GM12878 (cell line): Measurements from ENCODE around the gene PPOX. TPM values are rescaled to one million over a fixed set of nuclear protein-coding genes. Genes with fewer than 3 reads are reported as not detected.

ENCODE experiments used
- ATAC-seq: fragments of 200-7000 bp; cut with Tn5 transposase; 3 replicates; pipeline ENCODE4 v1.9.1; 2020; ENCODE audit warnings: mild to moderate bottlenecking, moderate library complexity
- BruUV-seq: library from RNA; stranded (reverse); fragments of 400-500 nt; replicated peaks from 2 replicates; lab custom pipeline; 2021; lab: Mats Ljungman, UMichigan
- CTCF ChIA-PET: fragments of 300-600 bp; sonication (Branson Sonifier 250); formaldehyde crosslinking; extraction: SDS; loops from one replicate; lab custom pipeline; 2021; ENCODE audit warnings: inconsistent platforms; lab: Yijun Ruan, JAX
- POLR2A ChIA-PET: fragments of 350-600 bp; formaldehyde crosslinking; extraction: SDS; loops from one replicate; lab custom pipeline; 2021; ENCODE audit warnings: inconsistent platforms; lab: Charles Lee
- RAD21 ChIA-PET: fragments of 300-600 bp; sonication (Branson Sonifier 250); formaldehyde crosslinking; loops from one replicate; lab custom pipeline; 2023; ENCODE audit warnings: antibody characterized with exemption; ENCODE audit not compliant: unreplicated experiment; lab: Charles Lee
- SMC1A ChIA-PET: fragments of 300-600 bp; sonication (Branson Sonifier 250); formaldehyde crosslinking; loops from one replicate; lab custom pipeline; 2023; ENCODE audit not compliant: unreplicated experiment, uncharacterized antibody; lab: Charles Lee
- DNase-seq: peaks from one replicate; pipeline ENCODE4 v3.0.0-alpha.2; 2011; ENCODE audit warnings: low read depth, low spot score
- FAIRE-seq: peaks from 3 replicates; lab custom pipeline; 2011; peaks lifted over from hg19 to GRCh38; lab: Jason Lieb, UNC
- H2AFZ ChIP-seq: 2 replicates; pipeline ENCODE4 v1.6.0; 2011; ENCODE audit warnings: low read depth, low read length, control low read depth; ENCODE audit not compliant: control insufficient read depth
- H3K27ac ChIP-seq: 2 replicates; pipeline ENCODE4 v1.5.1; 2011; ENCODE audit warnings: control low read depth; ENCODE audit not compliant: control insufficient read depth, insufficient read depth
- H3K27me3 ChIP-seq, 2 experiments: replicated peaks in 1 of 2; 2 replicates each; pipeline versions ENCODE4 v1.6.0 to v1.6.1; 2011; ENCODE audit warnings: low read length in 1 of 2; ENCODE audit not compliant: control insufficient read depth in 2 of 2, insufficient read depth in 2 of 2
- H3K36me3 ChIP-seq, 2 experiments: 2 replicates each; pipeline ENCODE4 v1.5.1; 2011; ENCODE audit warnings: low read length in 1 of 2; ENCODE audit not compliant: control insufficient read depth in 2 of 2, insufficient read depth in 2 of 2
- H3K4me1 ChIP-seq: 2 replicates; pipeline ENCODE4 v1.6.1; 2011; ENCODE audit warnings: mild to moderate bottlenecking, low read length, moderate library complexity, mixed read lengths; ENCODE audit not compliant: control insufficient read depth, insufficient read depth
- H3K4me2 ChIP-seq: 2 replicates; pipeline ENCODE4 v1.6.0; 2011; ENCODE audit warnings: control low read depth; ENCODE audit not compliant: control insufficient read depth, insufficient read depth
- H3K4me3 ChIP-seq: fragments of 200-600 bp; sonication (generic); 2 replicates; pipeline ENCODE4 v1.5.1; 2016
- H3K79me2 ChIP-seq: 2 replicates; pipeline ENCODE4 v1.6.0; 2011; ENCODE audit warnings: low read length; ENCODE audit not compliant: control insufficient read depth, insufficient read depth
- H3K9ac ChIP-seq: 2 replicates; pipeline ENCODE4 v1.8.0; 2011; ENCODE audit warnings: low read length, control low read depth, mixed read lengths; ENCODE audit not compliant: control insufficient read depth, insufficient read depth
- H3K9me3 ChIP-seq: replicated peaks from 3 replicates; pipeline ENCODE4 v1.5.1; 2011; ENCODE audit warnings: mild to moderate bottlenecking, low read length; ENCODE audit not compliant: control insufficient read depth, insufficient read depth
- H4K20me1 ChIP-seq: 2 replicates; pipeline ENCODE4 v1.6.0; 2011; ENCODE audit not compliant: control insufficient read depth, insufficient read depth
- BHLHE40 ChIP-seq, 2 experiments: fragments of 450-650 bp in 1 of 2; IDR thresholded peaks; 2 replicates each; pipeline ENCODE4 v1.6.1; 2011 to 2017; ENCODE audit warnings: low read depth in 2 of 2, borderline replicate concordance in 1 of 2, improper control_type of control experiment in 1 of 2, low read length in 1 of 2, mild to moderate bottlenecking in 1 of 2
- CBX5 ChIP-seq: sonication (generic); IDR thresholded peaks from 2 replicates; pipeline ENCODE4 v1.6.1; 2016; ENCODE audit warnings: low read depth, moderate library complexity, mild to moderate bottlenecking, inconsistent platforms
- NFXL1 ChIP-seq: fragments of 450-650 bp; IDR thresholded peaks from 2 replicates; pipeline ENCODE4 v1.6.1; 2017; ENCODE audit warnings: antibody characterized with exemption, mild to moderate bottlenecking, borderline replicate concordance
- POLR2AphosphoS5 ChIP-seq: IDR thresholded peaks from 2 replicates; pipeline ENCODE4 v1.6.1; 2011; ENCODE audit warnings: mild to moderate bottlenecking, low read length, inconsistent platforms
- RCOR1 ChIP-seq: conservative IDR thresholded peaks from 2 replicates; pipeline ENCODE4 v1.6.1; 2012; ENCODE audit warnings: low read depth, low read length, improper control_type of control experiment
- ZNF384 ChIP-seq: IDR thresholded peaks from 2 replicates; pipeline ENCODE4 v1.6.1; 2012; ENCODE audit warnings: low read depth, mild to moderate bottlenecking, low read length, improper control_type of control experiment, borderline replicate concordance
- WGBS: methylation state at CpG from one replicate; pipeline ENCODE4 v1.1.6; 2016; ENCODE audit warnings: low lambda C conversion rate; ENCODE audit not compliant: insufficient replicate concordance, insufficient coverage; ENCODE audit errors: missing lambda C conversion rate; 5-methylcytosine and 5-hydroxymethylcytosine counted together
- in situ Hi-C: fragments of 300-500 bp; cut with MboI; formaldehyde crosslinking; loops from 9 replicates; pipeline ENCODE4 v1.14.3; 2018; ENCODE audit warnings: mixed read lengths
- intact Hi-C: fragments of 100-400 bp; cut with micrococcal nuclease; formaldehyde crosslinking; loops from one replicate; pipeline ENCODE4 v1.14.2; 2022; ENCODE audit not compliant: unreplicated experiment
- polyA plus RNA-seq, 11 experiments: library from polyadenylated mRNA; depleted of rRNA in 4 of 11; unstranded in 6 of 11; stranded (reverse) in 5 of 11; fragments of >200 nt; fragmentation: Nextera tagmentation in 4 of 11; fragmentation: Illumina TruSeq in 1 of 11; extraction: Ambion mirVana in 4 of 11; extraction: Trizol in 1 of 11; gene quantifications; 1 replicate in 1 of 11; 2 replicates in 10 of 11; pipeline versions ENCODE4 v1.2.1 to v1.2.3, GENCODE V29; 2011 to 2016; ENCODE audit warnings: inconsistent platforms in 2 of 11, missing spikeins in 2 of 11, low read depth in 1 of 11
- small RNA-seq: library from RNA; depleted of rRNA; stranded (forward); fragments of <200 nt; gene quantifications from one replicate; pipeline ENCODE3, GENCODE V24; 2014
- total RNA-seq, 4 experiments: library from RNA; depleted of rRNA in 3 of 4; stranded (reverse); fragments of >200 nt in 3 of 4; fragmentation: Illumina TruSeq in 1 of 4; extraction: Trizol in 1 of 4; gene quantifications; 2 replicates each; pipeline versions ENCODE4 v1.2.1 to v1.2.3, GENCODE V29; 2013 to 2021
- TF ChIP-seq, protein P1 (sequence below): fragments of 450-650 bp; IDR thresholded peaks from 2 replicates; pipeline ENCODE4 v1.6.1; 2017; ENCODE audit warnings: mild to moderate bottlenecking, moderate library complexity

Gene PPOX
- total and polyA plus RNA-seq, 10 of the 15 experiments (the other 5 are each of a cell fraction or from before 2014, with no cell fraction given), result 8.9 to 31.5 (median 20.3) TPM

DNA sequence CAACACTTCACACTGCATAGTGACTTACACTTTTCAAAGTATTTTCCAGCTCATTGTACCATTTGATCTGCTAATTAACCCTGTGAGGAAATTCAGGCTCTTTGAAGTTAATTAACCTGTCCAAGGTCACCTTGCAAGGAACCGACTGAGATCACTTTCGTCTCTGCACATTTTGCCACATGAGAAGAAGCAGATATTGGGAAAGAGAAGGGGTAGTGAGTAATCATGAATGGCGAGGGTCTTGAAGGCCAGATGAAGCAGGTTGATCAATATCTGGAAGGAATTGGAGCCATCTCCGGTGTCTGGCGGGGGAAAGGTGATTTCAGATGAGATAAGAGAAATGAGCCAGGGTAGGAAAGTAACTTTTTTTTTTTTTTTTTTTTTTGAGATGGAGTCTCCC, 53.8 kb downstream of the PPOX start:
- no peak overlapping the region for H3K9ac ChIP-seq
- RAD21 ChIA-PET, result interaction anchor here (1.6 to 2.1 kb wide), 3 partner anchors 9 to 162 kb away, joined by 3 to 6 read pairs (median 4); no protein-coding TSS in a partner anchor
- POLR2A ChIA-PET, result interaction anchor here (0.5 to 5.7 kb wide), 2 partner anchors 17 to 150 kb away, joined by 3 to 24 read pairs; partner anchors contain the start of genes ARHGAP30 and NDUFS2
- no peaks in the 10 kb centered on the region for H4K20me1 ChIP-seq
- CTCF ChIA-PET, result interaction anchor here (1.2 to 17.1 kb wide), 7 partner anchors 10 to 162 kb away, joined by 3 to 385 read pairs (median 12); partner anchors contain the start of genes CFAP126 and NDUFS2
- no peak overlapping the region for H3K27ac ChIP-seq
- H3K36me3 ChIP-seq, result peaks cover 2 to 3% of the 10 kb centered on the region in 2 experiments; a peak in 2 of 4 replicates
- no peak for TF ChIP-seq RCOR1
- no peak for TF ChIP-seq NFXL1
- TF ChIP-seq, protein P1, sequence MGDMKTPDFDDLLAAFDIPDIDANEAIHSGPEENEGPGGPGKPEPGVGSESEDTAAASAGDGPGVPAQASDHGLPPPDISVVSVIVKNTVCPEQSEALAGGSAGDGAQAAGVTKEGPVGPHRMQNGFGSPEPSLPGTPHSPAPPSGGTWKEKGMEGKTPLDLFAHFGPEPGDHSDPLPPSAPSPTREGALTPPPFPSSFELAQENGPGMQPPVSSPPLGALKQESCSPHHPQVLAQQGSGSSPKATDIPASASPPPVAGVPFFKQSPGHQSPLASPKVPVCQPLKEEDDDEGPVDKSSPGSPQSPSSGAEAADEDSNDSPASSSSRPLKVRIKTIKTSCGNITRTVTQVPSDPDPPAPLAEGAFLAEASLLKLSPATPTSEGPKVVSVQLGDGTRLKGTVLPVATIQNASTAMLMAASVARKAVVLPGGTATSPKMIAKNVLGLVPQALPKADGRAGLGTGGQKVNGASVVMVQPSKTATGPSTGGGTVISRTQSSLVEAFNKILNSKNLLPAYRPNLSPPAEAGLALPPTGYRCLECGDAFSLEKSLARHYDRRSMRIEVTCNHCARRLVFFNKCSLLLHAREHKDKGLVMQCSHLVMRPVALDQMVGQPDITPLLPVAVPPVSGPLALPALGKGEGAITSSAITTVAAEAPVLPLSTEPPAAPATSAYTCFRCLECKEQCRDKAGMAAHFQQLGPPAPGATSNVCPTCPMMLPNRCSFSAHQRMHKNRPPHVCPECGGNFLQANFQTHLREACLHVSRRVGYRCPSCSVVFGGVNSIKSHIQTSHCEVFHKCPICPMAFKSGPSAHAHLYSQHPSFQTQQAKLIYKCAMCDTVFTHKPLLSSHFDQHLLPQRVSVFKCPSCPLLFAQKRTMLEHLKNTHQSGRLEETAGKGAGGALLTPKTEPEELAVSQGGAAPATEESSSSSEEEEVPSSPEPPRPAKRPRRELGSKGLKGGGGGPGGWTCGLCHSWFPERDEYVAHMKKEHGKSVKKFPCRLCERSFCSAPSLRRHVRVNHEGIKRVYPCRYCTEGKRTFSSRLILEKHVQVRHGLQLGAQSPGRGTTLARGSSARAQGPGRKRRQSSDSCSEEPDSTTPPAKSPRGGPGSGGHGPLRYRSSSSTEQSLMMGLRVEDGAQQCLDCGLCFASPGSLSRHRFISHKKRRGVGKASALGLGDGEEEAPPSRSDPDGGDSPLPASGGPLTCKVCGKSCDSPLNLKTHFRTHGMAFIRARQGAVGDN, result no peak
- TF ChIP-seq BHLHE40 (IDR thresholded peaks at IDR 0.05; ENCODE audit: borderline replicate concordance in 1 of 2, low read depth in 2 of 2, low read length in 1 of 2), result no peak
- no peak for TF ChIP-seq POLR2AphosphoS5
- TF ChIP-seq CBX5, result no peak
- no peak for TF ChIP-seq ZNF384
- no peaks in the 10 kb centered on the region for H3K79me2 ChIP-seq
- SMC1A ChIA-PET, result interaction anchor here (0.6 to 1.9 kb wide), 10 partner anchors 10 to 150 kb away, joined by 3 to 9 read pairs (median 4); partner anchors contain the start of genes ARHGAP30 and PPOX
- FAIRE-seq (no peak), DNase-seq (no peak), ATAC-seq (no peak)
- no peaks in the 10 kb centered on the region for H3K9me3 ChIP-seq
- 55% methylated on average over 5 of the region's 5 CpGs for WGBS
- no peak overlapping the region for H3K4me3 ChIP-seq
- no peak overlapping the region for H2AFZ ChIP-seq
- H3K4me1 ChIP-seq, result peaks cover 22% of the 10 kb centered on the region
- no peaks in the 10 kb centered on the region for H3K27me3 ChIP-seq
- no peak overlapping the region for H3K4me2 ChIP-seq
- in situ Hi-C loops (no loop called here), intact Hi-C loops (no loop called here)
- BruUV-seq, result no TSS peak

Small RNA genes within 50 kb of the gene (small RNA-seq; reads per million reads assigned to genes)
- not detected for gene RF01225

Other genes with a start within 250 kb of the PPOX start
Only the 7 nearest of the 23 such genes appear.
- 27.9 and 33.0 TPM in 2 replicates for gene NIT1, start 48.3 kb upstream of the PPOX start, total RNA-seq (2014; rRNA removed)
- gene NIT1, start 48.3 kb upstream of the PPOX start, total RNA-seq (2014; rRNA removed; fragmentation: Illumina TruSeq; extraction: Trizol), result 24.0 and 25.0 TPM in 2 replicates
- gene NIT1, start 48.3 kb upstream of the PPOX start, total RNA-seq (2021), result 27.4 and 28.8 TPM in 2 replicates
- 10.5 and 19.2 TPM in 2 replicates for gene NIT1, start 48.3 kb upstream of the PPOX start, polyA plus RNA-seq (2011; rRNA removed)
- gene NIT1, start 48.3 kb upstream of the PPOX start, polyA plus RNA-seq (2014; fragmentation: Illumina TruSeq; extraction: Trizol), result 20.8 and 27.2 TPM in 2 replicates
- gene NIT1, start 48.3 kb upstream of the PPOX start, polyA plus RNA-seq (2014; fragmentation: Nextera tagmentation; extraction: Ambion mirVana), result 10 to 100 TPM; 43.1 to 54.4 TPM
- 27.3 and 27.4 TPM in 2 replicates for gene NIT1, start 48.3 kb upstream of the PPOX start, polyA plus RNA-seq (2014; rRNA removed)
- gene NIT1, start 48.3 kb upstream of the PPOX start, polyA plus RNA-seq (2016; fragmentation: Nextera tagmentation; extraction: Ambion mirVana), result 10 to 100 TPM; 35.3 to 40.4 TPM
- 21.7 TPM in 2 replicates for gene DEDD, start 33.8 kb upstream of the PPOX start, total RNA-seq (2014; rRNA removed)
- 13.6 and 15.7 TPM in 2 replicates for gene DEDD, start 33.8 kb upstream of the PPOX start, total RNA-seq (2014; rRNA removed; fragmentation: Illumina TruSeq; extraction: Trizol)
- 31.8 and 33.0 TPM in 2 replicates for gene DEDD, start 33.8 kb upstream of the PPOX start, total RNA-seq (2021)
- gene DEDD, start 33.8 kb upstream of the PPOX start, polyA plus RNA-seq (2011; rRNA removed), result 12.8 and 30.7 TPM in 2 replicates
- 29.1 and 33.9 TPM in 2 replicates for gene DEDD, start 33.8 kb upstream of the PPOX start, polyA plus RNA-seq (2014; fragmentation: Illumina TruSeq; extraction: Trizol)
- gene DEDD, start 33.8 kb upstream of the PPOX start, polyA plus RNA-seq (2014; fragmentation: Nextera tagmentation; extraction: Ambion mirVana), result 10 to 100 TPM; 25.5 to 30.0 TPM
- gene DEDD, start 33.8 kb upstream of the PPOX start, polyA plus RNA-seq (2014; rRNA removed), result 29.2 and 30.6 TPM in 2 replicates
- gene DEDD, start 33.8 kb upstream of the PPOX start, polyA plus RNA-seq (2016; fragmentation: Nextera tagmentation; extraction: Ambion mirVana), result 10 to 100 TPM; 27.6 to 33.2 TPM
- gene UFC1, start 12.4 kb upstream of the PPOX start, total RNA-seq (2014; rRNA removed), result 95.9 and 99.3 TPM in 2 replicates
- gene UFC1, start 12.4 kb upstream of the PPOX start, total RNA-seq (2014; rRNA removed; fragmentation: Illumina TruSeq; extraction: Trizol), result 181 TPM in 2 replicates
- 97.2 and 97.3 TPM in 2 replicates for gene UFC1, start 12.4 kb upstream of the PPOX start, total RNA-seq (2021)
- gene UFC1, start 12.4 kb upstream of the PPOX start, polyA plus RNA-seq (2011; rRNA removed), result 182 and 198 TPM in 2 replicates
- gene UFC1, start 12.4 kb upstream of the PPOX start, polyA plus RNA-seq (2014; fragmentation: Illumina TruSeq; extraction: Trizol), result 211 and 235 TPM in 2 replicates
- 100 to 1,000 TPM; 225 to 239 TPM for gene UFC1, start 12.4 kb upstream of the PPOX start, polyA plus RNA-seq (2014; fragmentation: Nextera tagmentation; extraction: Ambion mirVana)
- 121 and 124 TPM in 2 replicates for gene UFC1, start 12.4 kb upstream of the PPOX start, polyA plus RNA-seq (2014; rRNA removed)
- 100 to 1,000 TPM; 111 to 115 TPM for gene UFC1, start 12.4 kb upstream of the PPOX start, polyA plus RNA-seq (2016; fragmentation: Nextera tagmentation; extraction: Ambion mirVana)
- gene USP21, start 6.9 kb upstream of the PPOX start, total RNA-seq (2014; rRNA removed), result 11.2 and 12.2 TPM in 2 replicates
- 3.2 and 4.0 TPM in 2 replicates for gene USP21, start 6.9 kb upstream of the PPOX start, total RNA-seq (2014; rRNA removed; fragmentation: Illumina TruSeq; extraction: Trizol)
- gene USP21, start 6.9 kb upstream of the PPOX start, total RNA-seq (2021), result 23.7 and 28.6 TPM in 2 replicates
- gene USP21, start 6.9 kb upstream of the PPOX start, polyA plus RNA-seq (2011; rRNA removed), result 10.1 and 14.3 TPM in 2 replicates
- 17.6 and 18.8 TPM in 2 replicates for gene USP21, start 6.9 kb upstream of the PPOX start, polyA plus RNA-seq (2014; fragmentation: Illumina TruSeq; extraction: Trizol)
- 1 to 10 TPM; 3.2 to 8.3 TPM for gene USP21, start 6.9 kb upstream of the PPOX start, polyA plus RNA-seq (2014; fragmentation: Nextera tagmentation; extraction: Ambion mirVana)
- 26.9 and 29.8 TPM in 2 replicates for gene USP21, start 6.9 kb upstream of the PPOX start, polyA plus RNA-seq (2014; rRNA removed)
- 10 to 100 TPM; 19.4 to 21.9 TPM for gene USP21, start 6.9 kb upstream of the PPOX start, polyA plus RNA-seq (2016; fragmentation: Nextera tagmentation; extraction: Ambion mirVana)
- gene B4GALT3, start 11.1 kb downstream of the PPOX start, total RNA-seq (2014; rRNA removed), result 44.7 and 48.4 TPM in 2 replicates
- gene B4GALT3, start 11.1 kb downstream of the PPOX start, total RNA-seq (2014; rRNA removed; fragmentation: Illumina TruSeq; extraction: Trizol), result 27.7 and 30.1 TPM in 2 replicates
- gene B4GALT3, start 11.1 kb downstream of the PPOX start, total RNA-seq (2021), result 36.5 and 40.2 TPM in 2 replicates
- 13.4 and 28.8 TPM in 2 replicates for gene B4GALT3, start 11.1 kb downstream of the PPOX start, polyA plus RNA-seq (2011; rRNA removed)
- 31.5 and 45.1 TPM in 2 replicates for gene B4GALT3, start 11.1 kb downstream of the PPOX start, polyA plus RNA-seq (2014; fragmentation: Illumina TruSeq; extraction: Trizol)
- gene B4GALT3, start 11.1 kb downstream of the PPOX start, polyA plus RNA-seq (2014; fragmentation: Nextera tagmentation; extraction: Ambion mirVana), result 10 to 100 TPM; 27.1 to 39.7 TPM
- 57.6 and 62.3 TPM in 2 replicates for gene B4GALT3, start 11.1 kb downstream of the PPOX start, polyA plus RNA-seq (2014; rRNA removed)
- 10 to 100 TPM; 45.8 to 58.9 TPM for gene B4GALT3, start 11.1 kb downstream of the PPOX start, polyA plus RNA-seq (2016; fragmentation: Nextera tagmentation; extraction: Ambion mirVana)
- gene ADAMTS4, start 32.6 kb downstream of the PPOX start, total RNA-seq (2014; rRNA removed), result 0.06 and 0.11 TPM in 2 replicates
- 0.04 and 0.05 TPM in 2 replicates for gene ADAMTS4, start 32.6 kb downstream of the PPOX start, total RNA-seq (2014; rRNA removed; fragmentation: Illumina TruSeq; extraction: Trizol)
- gene ADAMTS4, start 32.6 kb downstream of the PPOX start, total RNA-seq (2021), result 0.05 and 0.13 TPM in 2 replicates
- 0.05 and 0.09 TPM in 2 replicates for gene ADAMTS4, start 32.6 kb downstream of the PPOX start, polyA plus RNA-seq (2011; rRNA removed)
- 0.01 and 0.02 TPM in 2 replicates for gene ADAMTS4, start 32.6 kb downstream of the PPOX start, polyA plus RNA-seq (2014; fragmentation: Illumina TruSeq; extraction: Trizol)
- under 1 TPM in 1 of 2 experiments, not detected in 1; 0.07 TPM for gene ADAMTS4, start 32.6 kb downstream of the PPOX start, polyA plus RNA-seq (2014; fragmentation: Nextera tagmentation; extraction: Ambion mirVana)
- 0.05 and 0.06 TPM in 2 replicates for gene ADAMTS4, start 32.6 kb downstream of the PPOX start, polyA plus RNA-seq (2014; rRNA removed)
- gene ADAMTS4, start 32.6 kb downstream of the PPOX start, polyA plus RNA-seq (2016; fragmentation: Nextera tagmentation; extraction: Ambion mirVana), result under 1 TPM in 1 of 2 experiments, not detected in 1; 0.03 TPM
- gene NDUFS2, start 35.9 kb downstream of the PPOX start, total RNA-seq (2014; rRNA removed), result 160 and 182 TPM in 2 replicates
- 135 and 136 TPM in 2 replicates for gene NDUFS2, start 35.9 kb downstream of the PPOX start, total RNA-seq (2014; rRNA removed; fragmentation: Illumina TruSeq; extraction: Trizol)
- 78.7 and 79.9 TPM in 2 replicates for gene NDUFS2, start 35.9 kb downstream of the PPOX start, total RNA-seq (2021)
- gene NDUFS2, start 35.9 kb downstream of the PPOX start, polyA plus RNA-seq (2011; rRNA removed), result 154 and 186 TPM in 2 replicates
- 135 and 147 TPM in 2 replicates for gene NDUFS2, start 35.9 kb downstream of the PPOX start, polyA plus RNA-seq (2014; fragmentation: Illumina TruSeq; extraction: Trizol)
- gene NDUFS2, start 35.9 kb downstream of the PPOX start, polyA plus RNA-seq (2014; fragmentation: Nextera tagmentation; extraction: Ambion mirVana), result 10 to 100 TPM; 66.5 to 93.9 TPM
- 186 and 190 TPM in 2 replicates for gene NDUFS2, start 35.9 kb downstream of the PPOX start, polyA plus RNA-seq (2014; rRNA removed)
- gene NDUFS2, start 35.9 kb downstream of the PPOX start, polyA plus RNA-seq (2016; fragmentation: Nextera tagmentation; extraction: Ambion mirVana), result 100 to 1,000 TPM; 203 to 215 TPM